HG03135 (cell line): ENCODE measurements around the gene EHMT2.
A peak's percentile ranks its signal among the peaks of the same experiment; 100 is the strongest.
"Not testable (repeated sequence)": the region's sequence is repeated elsewhere in the genome, so short reads cannot be mapped to it uniquely, and the experiment has no call there.

Experiments used
- ATAC-seq: cut with Tn5 transposase; IDR thresholded peaks from one replicate; pipeline ENCODE4 v1.9.1; 2021; ENCODE audit warnings: mild to moderate bottlenecking, moderate library complexity; ENCODE audit not compliant: unreplicated experiment

Gene EHMT2

DNA sequence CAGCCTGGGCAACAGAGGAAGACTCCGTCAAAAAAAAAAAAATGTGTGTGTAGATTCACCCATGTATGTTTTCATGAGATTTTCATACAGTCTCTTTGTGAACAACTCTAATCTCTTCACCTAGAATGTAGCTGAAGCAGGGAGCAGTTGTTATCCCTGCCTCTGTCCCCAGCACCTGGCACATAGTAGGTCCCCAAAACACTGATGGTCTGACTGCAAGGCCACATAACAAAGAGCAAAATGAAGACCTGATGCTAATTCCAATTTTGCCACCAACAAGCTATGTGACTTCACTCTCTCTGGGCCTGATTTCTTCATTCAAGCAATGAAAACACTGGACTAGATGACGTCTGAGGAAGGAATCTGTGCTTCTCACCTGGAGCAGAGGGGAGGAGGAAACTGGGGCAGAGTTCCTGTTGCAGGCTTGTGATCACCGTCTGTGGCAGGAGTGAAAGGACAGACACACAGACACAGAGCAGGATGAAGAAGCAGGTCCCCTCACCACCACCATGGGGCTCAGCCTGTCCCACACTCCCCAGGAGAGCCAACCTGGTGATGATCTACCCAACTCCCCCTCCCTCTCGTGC, 23.3 kb downstream of the EHMT2 start:
- no peak for ATAC-seq

DNA sequence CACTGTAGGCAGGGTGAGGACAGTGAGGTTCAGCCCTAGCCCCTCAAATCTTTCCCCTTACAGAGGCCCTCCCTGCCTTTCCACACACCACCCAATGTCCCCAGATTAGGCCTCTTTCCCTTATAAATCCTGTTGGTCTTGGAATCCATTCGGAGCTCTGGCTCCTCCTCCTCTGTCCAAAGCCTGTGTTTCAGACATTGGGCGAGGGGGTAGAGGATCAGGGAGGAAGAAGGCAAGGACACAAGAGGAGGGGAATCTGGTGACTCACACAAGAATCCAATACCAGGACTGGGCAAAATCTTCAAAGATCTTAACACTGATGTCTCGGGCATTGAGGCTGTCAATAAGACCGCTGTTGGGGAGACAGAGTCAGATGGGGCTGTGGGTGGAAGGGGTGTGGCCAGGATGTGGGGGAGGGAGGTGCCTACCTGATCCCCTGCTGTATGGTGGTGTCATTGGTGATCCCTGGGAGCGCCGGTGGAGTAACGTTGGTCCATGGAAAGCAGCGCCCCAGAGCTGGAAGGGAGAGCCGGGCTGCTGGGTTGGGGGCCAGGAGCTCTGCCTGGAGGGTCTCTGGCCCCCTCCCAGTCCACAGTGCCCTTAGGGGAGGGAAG, 26.3 kb downstream of the EHMT2 start:
- ATAC-seq = no peak

GRCh38 chr6:31870385-31870921, 27.0 kb downstream of the EHMT2 start:
- no peak for ATAC-seq

DNA sequence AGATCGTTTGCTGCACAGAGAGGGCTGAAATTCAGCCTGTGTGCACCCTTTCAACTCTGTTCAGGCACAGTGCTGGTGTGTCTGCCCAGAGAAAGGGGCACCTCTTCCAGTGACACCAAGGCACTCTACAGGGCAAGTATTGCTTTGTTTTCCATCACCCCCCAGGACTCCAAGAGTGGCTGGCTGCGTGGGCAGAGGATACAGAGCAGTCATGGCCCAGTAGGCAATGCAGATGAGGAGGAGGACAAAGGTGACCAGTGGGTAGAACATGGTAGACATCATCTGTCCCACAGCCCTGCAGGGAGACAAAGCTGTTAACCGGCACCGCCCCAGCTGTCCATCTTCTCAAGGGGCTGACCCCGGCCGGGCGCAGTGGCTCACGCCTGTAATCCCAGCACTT, 28.2 kb downstream of the EHMT2 start:
- ATAC-seq = no peak

DNA sequence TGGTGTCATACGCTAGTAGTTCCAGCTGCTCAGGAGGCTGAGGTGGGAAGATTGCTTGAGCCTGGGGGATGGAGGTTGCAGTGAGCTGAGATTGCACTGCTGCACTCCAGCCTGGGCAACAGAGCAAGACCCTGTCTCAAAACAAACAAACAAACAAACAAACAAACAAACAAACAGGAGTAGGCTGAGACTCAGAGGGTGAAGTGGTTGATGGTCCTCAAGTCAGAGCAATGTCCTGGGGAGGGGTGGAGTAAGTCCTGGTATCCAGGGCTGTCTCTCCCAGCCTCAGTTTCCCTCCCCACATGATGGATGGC, 28.9 kb downstream of the EHMT2 start:
- ATAC-seq = not testable (repeated sequence)

DNA sequence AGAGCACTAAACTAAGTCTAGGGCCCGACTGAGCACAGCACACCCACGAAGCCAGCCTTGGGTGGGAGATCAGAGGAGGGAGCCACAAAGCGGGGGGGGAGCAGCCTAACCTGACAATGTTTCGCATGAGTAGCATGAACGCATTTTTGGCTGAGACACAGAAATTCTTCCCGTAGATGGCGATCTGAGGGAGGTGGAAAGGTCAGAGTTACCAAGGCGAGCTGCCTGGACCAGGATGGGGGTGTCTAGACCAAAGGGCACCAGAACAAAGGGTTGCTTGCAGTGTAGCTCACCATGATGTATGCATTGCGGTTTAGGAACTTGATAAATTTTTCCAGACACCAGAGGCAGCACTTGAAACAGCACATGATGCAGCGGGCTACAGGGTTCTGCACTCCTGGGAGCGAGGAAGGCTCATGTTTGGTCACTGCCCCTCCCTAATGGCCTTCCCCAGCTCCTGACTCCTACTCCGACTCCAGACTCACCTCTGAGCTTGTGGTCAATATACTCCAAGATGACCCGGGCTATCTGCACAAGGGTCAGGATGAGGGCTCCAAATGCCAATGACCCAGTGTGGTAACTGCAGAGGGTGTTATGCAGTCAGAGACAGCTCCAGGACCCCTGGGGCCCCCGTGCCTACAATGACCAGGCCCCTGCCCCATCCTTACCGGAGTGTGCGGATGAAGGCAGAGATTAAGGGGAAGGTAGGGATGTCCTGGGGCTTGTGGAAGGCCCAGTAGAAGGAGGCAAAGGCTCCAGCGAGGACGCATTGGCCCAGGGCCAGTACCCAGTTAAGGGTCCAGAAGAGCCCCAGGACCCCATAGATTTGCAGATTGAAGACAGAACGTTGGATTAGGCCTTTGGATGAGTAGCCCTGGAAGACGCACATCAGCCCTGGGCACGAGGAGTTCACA, 32.0 kb downstream of the EHMT2 start:
- ATAC-seq = no peak

GRCh38 chr6:31864818-31865204, 32.7 kb downstream of the EHMT2 start:
- ATAC-seq = no peak

GRCh38 chr6:31864123-31864562, 33.4 kb downstream of the EHMT2 start:
- ATAC-seq = not testable (repeated sequence)

- ATAC-seq = peak; percentile 89
These were observed 34.9 kb downstream of the EHMT2 start, which contains the start of gene NEU1 for GRCh38 chr6:31862344-31863235. TSS of gene NEU1 (minus strand) at chr6:31862821. CDS start at chr6:31862776, 45 bp downstream.

- ATAC-seq = no peak
These were observed 35.6 kb downstream of the EHMT2 start for GRCh38 chr6:31861919-31862343.

- no peak for ATAC-seq
These were observed 36.3 kb downstream of the EHMT2 start for GRCh38 chr6:31861150-31861549.

GRCh38 chr6:31860349-31860748, 37.1 kb downstream of the EHMT2 start:
- ATAC-seq = no peak

DNA sequence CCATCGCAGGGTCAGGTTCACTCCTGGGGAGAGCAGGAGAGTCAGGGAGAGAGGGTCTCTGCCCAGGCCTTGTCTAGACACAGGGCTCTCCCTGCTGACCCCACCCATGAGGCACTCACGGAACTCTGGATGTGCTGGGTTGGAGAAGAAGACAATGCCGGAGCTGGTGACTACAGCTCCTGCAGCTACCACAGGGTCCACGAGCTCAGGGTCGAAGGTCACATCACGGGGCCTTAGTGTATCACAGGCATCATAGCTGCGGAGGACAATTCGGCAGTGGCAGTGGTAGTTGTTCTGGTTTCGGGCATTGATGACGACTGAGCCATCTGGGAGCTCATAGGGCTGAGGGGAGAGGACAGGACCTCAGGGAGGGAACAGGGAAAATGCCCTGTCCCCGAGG, 37.6 kb downstream of the EHMT2 start:
- no peak for ATAC-seq

DNA sequence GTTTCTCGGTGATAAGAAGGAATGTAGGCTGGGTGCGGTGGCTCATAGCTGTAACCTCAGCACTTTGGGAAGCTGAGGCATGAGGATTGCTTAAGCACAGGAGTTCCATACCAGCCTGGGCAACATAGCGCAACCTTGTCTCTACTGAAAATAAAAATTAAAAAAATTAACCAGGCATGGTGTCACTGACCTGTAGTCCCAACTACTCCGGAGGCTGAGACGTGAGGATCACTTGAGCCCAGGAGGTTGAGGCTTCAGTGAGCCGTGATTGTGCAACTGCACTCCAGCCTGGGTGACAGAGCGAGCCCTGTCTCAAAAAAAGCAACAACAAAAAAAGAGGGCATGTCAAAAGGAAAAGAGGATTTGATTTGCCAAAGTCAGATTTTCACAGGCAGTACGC, 38.8 kb downstream of the EHMT2 start:
- ATAC-seq = no peak

- ATAC-seq = not testable (repeated sequence)
These were observed 39.7 kb downstream of the EHMT2 start for GRCh38 chr6:31857774-31858173.

- not testable (repeated sequence) for ATAC-seq
These were observed 45.3 kb downstream of the EHMT2 start for GRCh38 chr6:31851980-31852718.

DNA sequence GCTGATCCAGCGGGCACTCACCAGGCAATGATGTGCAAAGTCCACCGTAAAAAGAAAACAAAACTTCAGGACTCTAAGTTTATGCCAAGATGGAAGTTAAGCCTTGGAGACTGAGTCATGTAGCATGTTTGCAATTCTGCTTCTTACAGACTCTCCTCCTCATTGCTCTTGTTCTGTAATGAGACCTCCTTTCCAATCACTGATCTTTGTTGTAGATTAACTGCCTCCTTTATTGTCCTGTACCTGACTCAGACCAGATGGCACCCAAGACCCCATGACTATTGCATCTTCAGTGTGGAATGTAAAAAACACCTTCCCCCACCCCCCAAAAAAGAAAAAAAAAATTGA, 46.0 kb downstream of the EHMT2 start:
- ATAC-seq = no peak

- no peak for ATAC-seq
These were observed 46.6 kb downstream of the EHMT2 start for GRCh38 chr6:31850765-31851484.

DNA sequence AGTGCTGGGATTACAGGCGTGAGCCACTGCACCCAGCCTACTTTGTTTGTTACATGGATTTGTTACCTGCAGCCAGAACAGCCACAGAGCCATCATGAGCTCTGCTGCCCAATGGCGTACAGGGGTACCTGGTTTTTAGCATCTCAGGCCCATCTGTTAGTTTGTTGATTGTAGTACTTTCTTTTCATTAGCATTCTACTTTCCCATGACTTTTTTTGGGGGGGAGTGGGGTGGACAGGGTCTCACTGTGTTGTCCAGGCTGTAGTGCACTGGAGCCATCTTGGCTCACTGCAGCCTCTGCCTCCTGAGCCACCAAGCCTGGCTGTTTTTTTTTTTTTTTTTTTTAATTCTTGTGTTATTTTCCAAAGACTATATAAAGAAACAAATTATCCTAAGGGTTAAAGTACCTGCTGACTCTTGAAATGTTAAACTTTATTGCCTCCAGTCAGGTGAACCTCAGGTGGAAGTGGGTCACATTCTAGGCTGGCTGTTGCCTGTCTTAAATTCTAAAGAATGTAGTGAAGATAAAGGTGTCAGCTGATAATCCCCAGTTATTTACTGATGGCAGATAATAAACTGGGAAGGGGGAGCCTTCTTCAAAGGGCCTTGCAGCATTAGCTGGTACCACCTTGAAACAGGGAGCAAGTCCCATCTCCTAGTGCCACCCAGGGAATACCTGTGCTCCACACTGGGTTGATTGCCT, 50.1 kb downstream of the EHMT2 start:
- ATAC-seq = no peak
